Right forelimb (tissue), 1 donor: ENCODE results near the gene AOC2.
"Not testable (repeated sequence)": the region's sequence is repeated elsewhere in the genome, so short reads cannot be mapped to it uniquely, and the experiment has no call there.

Source experiments
- DNase-seq: peaks from one replicate; pipeline ENCODE4 v3.0.0-alpha.2; 2018

Gene AOC2

DNA sequence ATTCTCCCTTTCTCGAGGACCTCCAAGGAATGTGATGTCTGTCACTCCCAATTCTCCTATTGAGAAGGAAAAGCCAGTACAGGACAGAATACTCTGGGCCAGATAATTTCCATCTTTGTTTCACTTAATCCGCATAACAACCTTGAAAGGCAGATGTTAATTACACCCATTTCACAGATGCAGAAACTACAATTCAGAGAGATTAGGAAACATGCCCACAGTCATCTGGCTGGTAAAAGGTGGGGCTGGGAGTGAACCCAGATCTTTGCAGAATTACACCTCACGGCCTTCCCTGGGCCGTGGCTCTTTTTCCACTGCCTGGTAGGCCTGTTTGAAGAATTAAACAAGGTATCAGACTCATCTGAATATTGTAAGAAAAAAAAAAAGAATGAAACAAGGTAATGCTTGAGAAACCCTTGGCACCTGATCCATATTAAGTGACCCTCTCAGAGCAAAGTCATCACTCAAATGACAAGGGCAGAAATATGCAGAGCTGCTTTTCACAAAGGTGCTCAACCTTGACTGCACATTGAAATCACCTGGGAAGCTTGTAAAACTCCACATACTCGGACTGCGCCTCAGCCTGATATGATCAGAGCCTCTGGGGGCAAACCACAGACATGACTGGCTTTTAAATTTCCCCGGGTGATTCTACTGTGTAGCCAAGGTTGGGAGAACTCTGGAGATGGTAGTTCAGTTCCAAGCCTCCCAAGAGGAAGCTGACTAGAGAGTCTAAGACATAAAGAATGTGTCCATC is 39.6 kb downstream of the AOC2 start:
- no peak for DNase-seq

GRCh38 chr17:42885806-42886205 is 41.4 kb downstream of the AOC2 start:
- DNase-seq: not testable (repeated sequence)

DNA sequence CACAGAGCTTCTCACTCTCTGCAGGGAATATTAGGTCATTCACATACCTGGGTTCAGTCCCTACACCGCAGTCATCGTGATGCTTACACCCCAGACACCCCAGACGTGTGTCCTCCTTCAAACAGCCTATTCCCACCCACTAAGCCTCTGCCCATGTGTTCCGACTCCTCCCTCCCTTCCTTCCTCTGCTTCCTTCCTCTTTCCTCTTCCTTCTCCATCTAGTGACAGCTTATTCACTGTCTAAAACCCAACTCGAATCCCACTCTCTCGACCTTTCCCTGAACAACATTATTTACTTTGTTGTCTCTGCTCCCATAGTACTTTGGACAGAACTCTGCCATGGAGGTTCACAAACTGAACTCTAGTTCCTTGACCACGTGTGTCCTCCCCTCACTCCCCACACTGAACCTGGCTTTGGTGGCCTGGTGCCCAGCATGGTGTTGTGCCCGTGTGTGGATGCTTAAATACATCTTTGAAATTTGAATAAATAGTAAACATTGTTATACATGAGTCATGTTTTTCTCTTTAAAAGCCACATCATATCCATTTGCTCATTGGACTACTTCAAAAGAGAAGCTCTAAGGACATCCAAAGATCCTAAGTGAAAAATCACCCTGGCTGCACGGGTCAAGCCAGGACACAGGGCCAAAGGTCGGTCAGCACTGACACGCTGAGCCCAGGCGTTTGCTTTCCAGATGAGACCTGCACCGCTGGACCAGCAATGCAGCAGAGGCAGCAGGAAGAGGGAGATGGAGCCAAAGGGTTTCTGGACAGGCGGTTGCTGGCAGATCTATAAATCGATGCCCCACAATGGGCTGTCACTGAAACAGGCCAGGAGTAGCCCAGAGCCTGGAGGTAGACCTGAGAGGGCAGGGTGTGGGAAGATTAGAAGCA is 42.1 kb downstream of the AOC2 start:
- DNase-seq: no peak

- no peak for DNase-seq
Observed at GRCh38 chr17:42889809-42890208, 45.4 kb downstream of the AOC2 start.

- peak; percentile 68 for DNase-seq
Observed at GRCh38 chr17:42891539-42892152, 47.3 kb downstream of the AOC2 start.

DNA sequence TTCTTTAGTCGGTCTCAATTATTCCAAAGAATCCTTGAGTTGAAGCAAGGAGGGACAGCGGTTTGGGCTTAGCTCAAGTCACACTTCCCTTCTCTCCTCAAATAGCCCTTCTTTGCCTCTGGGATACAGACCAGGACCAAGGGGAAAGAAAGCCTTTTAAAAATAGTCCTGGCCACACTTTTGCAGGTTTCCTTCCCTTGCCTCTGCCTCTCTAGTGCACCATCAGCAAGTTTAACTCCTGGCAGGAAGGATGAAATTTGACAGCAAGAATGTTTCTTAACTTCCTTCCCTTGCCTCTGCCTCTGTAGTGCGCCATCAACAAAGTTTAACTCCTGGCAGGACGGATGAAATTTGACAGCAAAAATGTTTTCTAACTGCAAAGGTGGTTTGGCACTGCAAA is 49.0 kb downstream of the AOC2 start:
- peak; percentile 46 for DNase-seq

GRCh38 chr17:42894283-42895184 is 50.2 kb downstream of the AOC2 start:
- DNase-seq: no peak

DNA sequence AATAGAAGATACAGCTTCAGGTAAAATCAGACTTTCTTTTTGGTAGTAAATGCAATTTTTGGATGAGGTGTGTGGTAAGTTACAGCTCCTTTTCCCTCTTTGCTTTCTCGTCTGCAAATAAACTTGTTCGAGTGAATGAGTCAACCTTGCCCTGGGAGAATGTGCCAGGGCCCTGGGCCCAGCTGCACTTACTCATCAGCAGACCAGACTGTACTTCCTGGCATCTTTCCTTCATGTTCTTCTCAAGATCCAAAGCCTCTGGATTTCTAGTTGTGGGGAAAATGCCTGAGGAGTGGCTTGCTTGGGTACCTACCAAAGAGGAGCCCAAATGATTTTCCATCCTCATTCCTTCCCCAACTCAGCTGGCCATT is 50.8 kb downstream of the AOC2 start:
- peak; percentile 59 for DNase-seq

GRCh38 chr17:42898147-42898811 is 53.9 kb downstream of the AOC2 start:
- no peak for DNase-seq

- not testable (repeated sequence) for DNase-seq
Observed at GRCh38 chr17:42899981-42900380, 55.6 kb downstream of the AOC2 start.
